ENCODE data around the gene HECA. TPM values are rescaled to one million over a fixed set of nuclear protein-coding genes. Genes with fewer than 3 reads are reported as not detected.
"Not testable (repeated sequence)": the region's sequence is repeated elsewhere in the genome, so short reads cannot be mapped to it uniquely, and the experiment has no call there.

HECA gene
- total RNA-seq, 1 donor from 2014 or later: 27.5 TPM

DNA sequence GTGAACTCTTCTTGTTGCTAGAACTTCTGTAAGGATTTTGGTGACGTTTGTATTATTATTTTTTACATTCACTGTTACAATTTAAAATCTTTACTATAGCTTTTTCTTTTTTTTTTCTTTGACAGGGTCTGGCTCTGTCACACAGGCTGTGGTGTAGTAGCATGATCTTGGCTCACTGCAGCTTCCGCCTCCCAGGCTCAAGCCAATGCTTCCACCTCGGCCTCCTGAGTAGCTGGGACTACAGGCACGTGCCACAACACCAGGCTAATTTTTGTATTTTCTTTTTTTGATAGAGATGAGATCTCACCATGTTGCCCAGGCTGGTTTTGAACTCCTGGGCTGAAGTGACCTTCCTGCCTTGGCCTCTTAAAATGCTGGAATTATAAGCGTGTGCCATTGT lies 21.2 kb downstream of the HECA start:
- no peaks in the 10 kb centered on the region for H3K27me3 Mint-ChIP-seq (ENCODE audit: low read depth)
- H3K4me3 Mint-ChIP-seq: no peak overlapping the region
- TF ChIP-seq, protein P1, sequence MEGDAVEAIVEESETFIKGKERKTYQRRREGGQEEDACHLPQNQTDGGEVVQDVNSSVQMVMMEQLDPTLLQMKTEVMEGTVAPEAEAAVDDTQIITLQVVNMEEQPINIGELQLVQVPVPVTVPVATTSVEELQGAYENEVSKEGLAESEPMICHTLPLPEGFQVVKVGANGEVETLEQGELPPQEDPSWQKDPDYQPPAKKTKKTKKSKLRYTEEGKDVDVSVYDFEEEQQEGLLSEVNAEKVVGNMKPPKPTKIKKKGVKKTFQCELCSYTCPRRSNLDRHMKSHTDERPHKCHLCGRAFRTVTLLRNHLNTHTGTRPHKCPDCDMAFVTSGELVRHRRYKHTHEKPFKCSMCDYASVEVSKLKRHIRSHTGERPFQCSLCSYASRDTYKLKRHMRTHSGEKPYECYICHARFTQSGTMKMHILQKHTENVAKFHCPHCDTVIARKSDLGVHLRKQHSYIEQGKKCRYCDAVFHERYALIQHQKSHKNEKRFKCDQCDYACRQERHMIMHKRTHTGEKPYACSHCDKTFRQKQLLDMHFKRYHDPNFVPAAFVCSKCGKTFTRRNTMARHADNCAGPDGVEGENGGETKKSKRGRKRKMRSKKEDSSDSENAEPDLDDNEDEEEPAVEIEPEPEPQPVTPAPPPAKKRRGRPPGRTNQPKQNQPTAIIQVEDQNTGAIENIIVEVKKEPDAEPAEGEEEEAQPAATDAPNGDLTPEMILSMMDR (IDR thresholded peaks at IDR 0.05; ENCODE audit: unreplicated experiment): no peak
- no peak for DNase-seq (ENCODE audit: low spot score in 2 of 2, unreplicated experiment in 2 of 2)
- H3K27ac Mint-ChIP-seq: no peak overlapping the region
- peaks cover 5% of the 10 kb centered on the region for H3K9me3 Mint-ChIP-seq
- H3K36me3 Mint-ChIP-seq: peaks cover 6% of the 10 kb centered on the region
- H3K4me1 Mint-ChIP-seq: peaks cover 33% of the 10 kb centered on the region

GRCh38 chr6:139156551-139156950 lies 21.7 kb downstream of the HECA start:
- Mint-ChIP-seq H3K36me3 (peaks cover 6% of the 10 kb centered on the region), H3K4me3 (no peak overlapping the region), H3K27me3 (ENCODE audit: low read depth) (no peaks in the 10 kb centered on the region), H3K4me1 (peaks cover 28% of the 10 kb centered on the region), H3K9me3 (peaks cover 5% of the 10 kb centered on the region), H3K27ac (no peak overlapping the region)
- DNase-seq (ENCODE audit: low spot score in 2 of 2, unreplicated experiment in 2 of 2): no peak
- TF ChIP-seq, protein P1 (IDR thresholded peaks at IDR 0.05; ENCODE audit: unreplicated experiment): no peak

DNA sequence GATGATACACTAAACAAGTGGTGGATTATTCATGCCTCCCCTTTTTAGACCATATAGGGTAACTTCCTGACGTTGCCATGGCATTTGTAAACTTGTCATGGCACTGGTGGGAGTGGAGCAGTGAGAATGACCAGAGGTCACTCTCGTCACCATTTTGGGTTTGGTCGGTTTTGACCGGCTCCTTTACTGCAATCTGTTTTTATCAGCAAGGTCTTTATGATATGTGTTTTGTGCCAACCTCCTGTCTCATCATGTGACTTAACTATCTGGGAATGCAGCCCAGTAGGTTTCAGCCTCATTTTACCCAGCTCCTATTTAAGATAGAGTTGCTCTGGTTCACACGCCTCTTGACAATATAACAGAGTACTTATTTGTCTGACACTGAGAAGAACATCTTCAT lies 22.2 kb downstream of the HECA start:
- H3K4me1 Mint-ChIP-seq: peaks cover 26% of the 10 kb centered on the region
- H3K9me3 Mint-ChIP-seq; H3K27ac Mint-ChIP-seq; H3K36me3 Mint-ChIP-seq; H3K27me3 Mint-ChIP-seq (ENCODE audit: low read depth); DNase-seq (ENCODE audit: low spot score in 2 of 2, unreplicated experiment in 2 of 2); H3K4me3 Mint-ChIP-seq: not testable (repeated sequence)

DNA sequence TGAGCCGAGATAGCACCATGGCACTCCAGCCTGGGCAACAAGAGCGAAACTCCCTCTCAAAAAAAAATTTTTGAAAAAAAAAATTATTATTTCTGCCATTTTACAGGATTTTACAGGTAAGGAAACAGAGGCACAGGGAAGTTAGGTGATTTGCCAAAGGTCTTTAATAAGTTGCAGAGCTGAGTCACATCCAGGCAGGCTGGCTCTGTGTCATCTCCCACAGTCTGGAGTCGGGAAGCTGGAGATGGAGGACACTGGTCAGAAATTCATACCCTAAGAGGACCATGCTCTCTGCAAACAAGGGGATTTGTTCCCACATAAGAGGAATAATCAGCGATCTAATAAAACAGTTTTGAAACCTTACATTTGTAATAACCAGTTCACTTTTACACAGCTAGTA lies 24.1 kb downstream of the HECA start:
- Mint-ChIP-seq H3K4me1 (peaks cover 18% of the 10 kb centered on the region), H3K27ac (no peak overlapping the region), H3K9me3 (peaks cover 5% of the 10 kb centered on the region), H3K36me3 (peaks cover 6% of the 10 kb centered on the region), H3K4me3 (no peak overlapping the region), H3K27me3 (ENCODE audit: low read depth) (no peaks in the 10 kb centered on the region)
- no peak for DNase-seq (ENCODE audit: low spot score in 2 of 2, unreplicated experiment in 2 of 2)
- TF ChIP-seq, protein P1 (IDR thresholded peaks at IDR 0.05; ENCODE audit: unreplicated experiment): no peak

GRCh38 chr6:139161169-139161568 lies 26.3 kb downstream of the HECA start:
- peaks cover 8% of the 10 kb centered on the region for H3K36me3 Mint-ChIP-seq
- H3K4me3 Mint-ChIP-seq: no peak overlapping the region
- H3K27me3 Mint-ChIP-seq (ENCODE audit: low read depth): no peaks in the 10 kb centered on the region
- H3K9me3 Mint-ChIP-seq: peaks cover 5% of the 10 kb centered on the region
- TF ChIP-seq, protein P1 (IDR thresholded peaks at IDR 0.05; ENCODE audit: unreplicated experiment): no peak
- DNase-seq (ENCODE audit: low spot score in 2 of 2, unreplicated experiment in 2 of 2): no peak
- no peak overlapping the region for H3K27ac Mint-ChIP-seq
- peaks cover 16% of the 10 kb centered on the region for H3K4me1 Mint-ChIP-seq

DNA sequence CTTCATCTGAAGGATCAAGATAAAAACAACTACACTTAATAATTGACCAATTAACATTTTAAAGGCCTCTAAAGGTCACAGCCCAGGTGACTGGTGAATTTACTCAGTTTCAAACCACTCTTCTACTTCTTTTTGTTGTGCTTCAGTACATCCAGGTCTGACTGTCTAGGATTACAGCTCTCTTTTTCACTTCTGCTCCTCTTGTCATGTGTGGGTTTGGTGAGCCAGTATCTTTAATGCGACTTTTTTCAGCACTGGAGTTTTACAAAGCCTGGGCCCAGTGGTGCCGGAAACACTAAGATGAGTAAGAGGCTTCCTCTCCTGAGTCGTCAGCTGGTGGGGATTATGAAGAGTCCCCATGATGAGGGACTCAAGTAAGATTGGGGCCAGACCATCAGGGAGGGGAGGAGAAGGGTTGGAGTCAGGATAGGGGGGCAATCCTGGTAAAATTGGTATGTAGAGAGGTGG lies 27.0 kb downstream of the HECA start:
- no peaks in the 10 kb centered on the region for H3K27me3 Mint-ChIP-seq (ENCODE audit: low read depth)
- H3K4me3 Mint-ChIP-seq: no peak overlapping the region
- TF ChIP-seq, protein P1 (IDR thresholded peaks at IDR 0.05; ENCODE audit: unreplicated experiment): no peak
- peaks cover 13% of the 10 kb centered on the region for H3K36me3 Mint-ChIP-seq
- peaks cover 5% of the 10 kb centered on the region for H3K9me3 Mint-ChIP-seq
- H3K27ac Mint-ChIP-seq: no peak overlapping the region
- DNase-seq (ENCODE audit: low spot score in 2 of 2, unreplicated experiment in 2 of 2): no peak
- H3K4me1 Mint-ChIP-seq: peaks cover 12% of the 10 kb centered on the region

All from mesothelial cell of epicardium (in vitro differentiated cells).